GM12878 (cell line): Measurements from ENCODE around the gene BICC1. TPM values are rescaled to one million over a fixed set of nuclear protein-coding genes. Genes with fewer than 3 reads are reported as not detected.

Experiments used
- ATAC-seq: fragments of 200-7000 bp; cut with Tn5 transposase; 3 replicates; pipeline ENCODE4 v1.9.1; 2020; ENCODE audit warnings: mild to moderate bottlenecking, moderate library complexity
- BruUV-seq: library from RNA; stranded (reverse); fragments of 400-500 nt; replicated peaks from 2 replicates; lab custom pipeline; 2021; lab: Mats Ljungman, UMichigan
- CTCF ChIA-PET: fragments of 300-600 bp; sonication (Branson Sonifier 250); formaldehyde crosslinking; extraction: SDS; loops from one replicate; lab custom pipeline; 2021; ENCODE audit warnings: inconsistent platforms; lab: Yijun Ruan, JAX
- POLR2A ChIA-PET: fragments of 350-600 bp; formaldehyde crosslinking; extraction: SDS; loops from one replicate; lab custom pipeline; 2021; ENCODE audit warnings: inconsistent platforms; lab: Charles Lee
- RAD21 ChIA-PET: fragments of 300-600 bp; sonication (Branson Sonifier 250); formaldehyde crosslinking; loops from one replicate; lab custom pipeline; 2023; ENCODE audit warnings: antibody characterized with exemption; ENCODE audit not compliant: unreplicated experiment; lab: Charles Lee
- SMC1A ChIA-PET: fragments of 300-600 bp; sonication (Branson Sonifier 250); formaldehyde crosslinking; loops from one replicate; lab custom pipeline; 2023; ENCODE audit not compliant: unreplicated experiment, uncharacterized antibody; lab: Charles Lee
- DNase-seq: peaks from one replicate; pipeline ENCODE4 v3.0.0-alpha.2; 2011; ENCODE audit warnings: low read depth, low spot score
- FAIRE-seq: peaks from 3 replicates; lab custom pipeline; 2011; peaks lifted over from hg19 to GRCh38; lab: Jason Lieb, UNC
- H2AFZ ChIP-seq: 2 replicates; pipeline ENCODE4 v1.6.0; 2011; ENCODE audit warnings: low read depth, low read length, control low read depth; ENCODE audit not compliant: control insufficient read depth
- H3K27ac ChIP-seq: 2 replicates; pipeline ENCODE4 v1.5.1; 2011; ENCODE audit warnings: control low read depth; ENCODE audit not compliant: control insufficient read depth, insufficient read depth
- H3K27me3 ChIP-seq, 2 experiments: replicated peaks in 1 of 2; 2 replicates each; pipeline versions ENCODE4 v1.6.0 to v1.6.1; 2011; ENCODE audit warnings: low read length in 1 of 2; ENCODE audit not compliant: control insufficient read depth in 2 of 2, insufficient read depth in 2 of 2
- H3K36me3 ChIP-seq, 2 experiments: 2 replicates each; pipeline ENCODE4 v1.5.1; 2011; ENCODE audit warnings: low read length in 1 of 2; ENCODE audit not compliant: control insufficient read depth in 2 of 2, insufficient read depth in 2 of 2
- H3K4me1 ChIP-seq: 2 replicates; pipeline ENCODE4 v1.6.1; 2011; ENCODE audit warnings: mild to moderate bottlenecking, low read length, moderate library complexity, mixed read lengths; ENCODE audit not compliant: control insufficient read depth, insufficient read depth
- H3K4me2 ChIP-seq: 2 replicates; pipeline ENCODE4 v1.6.0; 2011; ENCODE audit warnings: control low read depth; ENCODE audit not compliant: control insufficient read depth, insufficient read depth
- H3K4me3 ChIP-seq: fragments of 200-600 bp; sonication (generic); 2 replicates; pipeline ENCODE4 v1.5.1; 2016
- H3K79me2 ChIP-seq: 2 replicates; pipeline ENCODE4 v1.6.0; 2011; ENCODE audit warnings: low read length; ENCODE audit not compliant: control insufficient read depth, insufficient read depth
- H3K9ac ChIP-seq: 2 replicates; pipeline ENCODE4 v1.8.0; 2011; ENCODE audit warnings: low read length, control low read depth, mixed read lengths; ENCODE audit not compliant: control insufficient read depth, insufficient read depth
- H3K9me3 ChIP-seq: replicated peaks from 3 replicates; pipeline ENCODE4 v1.5.1; 2011; ENCODE audit warnings: mild to moderate bottlenecking, low read length; ENCODE audit not compliant: control insufficient read depth, insufficient read depth
- H4K20me1 ChIP-seq: 2 replicates; pipeline ENCODE4 v1.6.0; 2011; ENCODE audit not compliant: control insufficient read depth, insufficient read depth
- BHLHE40 ChIP-seq, 2 experiments: fragments of 450-650 bp in 1 of 2; IDR thresholded peaks; 2 replicates each; pipeline ENCODE4 v1.6.1; 2011 to 2017; ENCODE audit warnings: low read depth in 2 of 2, borderline replicate concordance in 1 of 2, improper control_type of control experiment in 1 of 2, low read length in 1 of 2, mild to moderate bottlenecking in 1 of 2
- HSF1 ChIP-seq: fragments of 150-350 bp; IDR thresholded peaks from 2 replicates; pipeline ENCODE4 v1.6.1; 2014; ENCODE audit warnings: mild to moderate bottlenecking, low read depth, low read length
- NFYB ChIP-seq: IDR thresholded peaks from 2 replicates; pipeline ENCODE4 v1.6.1; 2011; ENCODE audit warnings: low read depth, mild to moderate bottlenecking, low read length, improper control_type of control experiment, moderate library complexity; ENCODE audit not compliant: insufficient read depth
- SUZ12 ChIP-seq: fragments of 200-600 bp; sonication (generic); IDR thresholded peaks from one replicate; pipeline ENCODE4 v1.6.1; 2018; ENCODE audit warnings: antibody characterized with exemption, mild to moderate bottlenecking; ENCODE audit not compliant: unreplicated experiment
- TAF1 ChIP-seq: IDR thresholded peaks from 2 replicates; pipeline ENCODE4 v1.6.1; 2011; ENCODE audit warnings: mild to moderate bottlenecking, low read depth, low read length, borderline replicate concordance
- ZSCAN29 ChIP-seq: fragments of 450-650 bp; IDR thresholded peaks from 2 replicates; pipeline ENCODE4 v1.6.1; 2017; ENCODE audit warnings: mild to moderate bottlenecking, moderate library complexity
- whole genome bisulfite sequencing: methylation state at CpG from one replicate; pipeline ENCODE4 v1.1.6; 2016; ENCODE audit warnings: low lambda C conversion rate; ENCODE audit not compliant: insufficient replicate concordance, insufficient coverage; ENCODE audit errors: missing lambda C conversion rate; 5-methylcytosine and 5-hydroxymethylcytosine counted together
- in situ Hi-C: fragments of 300-500 bp; cut with MboI; formaldehyde crosslinking; loops from 9 replicates; pipeline ENCODE4 v1.14.3; 2018; ENCODE audit warnings: mixed read lengths
- intact Hi-C: fragments of 100-400 bp; cut with micrococcal nuclease; formaldehyde crosslinking; loops from one replicate; pipeline ENCODE4 v1.14.2; 2022; ENCODE audit not compliant: unreplicated experiment
- polyA plus RNA-seq, 11 experiments: library from polyadenylated mRNA; depleted of rRNA in 4 of 11; unstranded in 6 of 11; stranded (reverse) in 5 of 11; fragments of >200 nt; fragmentation: Nextera tagmentation in 4 of 11; fragmentation: Illumina TruSeq in 1 of 11; extraction: Ambion mirVana in 4 of 11; extraction: Trizol in 1 of 11; gene quantifications; 1 replicate in 1 of 11; 2 replicates in 10 of 11; pipeline versions ENCODE4 v1.2.1 to v1.2.3, GENCODE V29; 2011 to 2016; ENCODE audit warnings: inconsistent platforms in 2 of 11, missing spikeins in 2 of 11, low read depth in 1 of 11
- total RNA-seq, 4 experiments: library from RNA; depleted of rRNA in 3 of 4; stranded (reverse); fragments of >200 nt in 3 of 4; fragmentation: Illumina TruSeq in 1 of 4; extraction: Trizol in 1 of 4; gene quantifications; 2 replicates each; pipeline versions ENCODE4 v1.2.1 to v1.2.3, GENCODE V29; 2013 to 2021

BICC1 gene
- total and polyA plus RNA-seq, 10 of the 15 experiments (the other 5 are each of a cell fraction or from before 2014, with no cell fraction given): 0.01 to 0.10 (median 0.04) TPM; not detected in 5

DNA sequence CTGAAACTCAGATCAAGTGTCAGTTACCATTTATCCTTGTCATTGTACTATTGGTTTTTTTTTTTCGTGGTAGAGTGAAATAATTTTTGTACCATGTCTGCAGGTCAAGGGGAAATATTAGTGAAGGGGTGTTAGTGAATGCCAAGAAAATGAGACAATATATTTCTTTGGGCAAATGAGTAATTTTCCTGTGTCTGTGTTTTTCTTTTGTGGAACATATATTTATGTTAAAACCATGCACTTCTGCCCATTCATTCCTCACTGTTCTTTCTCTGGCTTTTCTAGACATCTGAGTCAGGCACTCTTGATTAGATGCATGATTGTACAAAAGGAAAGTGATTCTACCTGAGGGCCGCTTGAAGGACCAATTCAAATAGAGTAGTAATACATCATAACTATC, 161.6 kb downstream of the BICC1 start:
- SMC1A ChIA-PET: no interaction called here
- no peak for TF ChIP-seq SUZ12
- no peak for TF ChIP-seq ZSCAN29
- TF ChIP-seq HSF1: no peak
- no peak for TF ChIP-seq TAF1
- TF ChIP-seq NFYB: no peak
- TF ChIP-seq BHLHE40 (IDR thresholded peaks at IDR 0.05; ENCODE audit: borderline replicate concordance in 1 of 2, low read depth in 2 of 2, low read length in 1 of 2): no peak
- TF ChIP-seq, all 136 proteins: peak for 0
- intact Hi-C loops (no loop called here), in situ Hi-C loops (no loop called here)
- H3K4me2 ChIP-seq: no peak overlapping the region
- ATAC-seq: no peak
- no peak overlapping the region for H3K27ac ChIP-seq
- RAD21 ChIA-PET: no interaction called here
- H3K9me3 ChIP-seq: no peaks in the 10 kb centered on the region
- POLR2A ChIA-PET: no interaction called here
- 24% methylated on average over 2 of the region's 2 CpGs for WGBS
- FAIRE-seq: no peak
- no peaks in the 10 kb centered on the region for H3K36me3 ChIP-seq
- no peak overlapping the region for H3K4me3 ChIP-seq
- H3K27me3 ChIP-seq: no peaks in the 10 kb centered on the region
- H3K4me1 ChIP-seq: no peaks in the 10 kb centered on the region
- DNase-seq: no peak
- BruUV-seq: no TSS peak
- no peak overlapping the region for H3K9ac ChIP-seq
- CTCF ChIA-PET: interaction anchor here (1.0 kb wide), 1 partner anchor 34 kb away, joined by 4 read pairs; no protein-coding TSS in a partner anchor
- no peak overlapping the region for H2AFZ ChIP-seq
- no peaks in the 10 kb centered on the region for H4K20me1 ChIP-seq
- no peaks in the 10 kb centered on the region for H3K79me2 ChIP-seq
